AG04450 (cell line): Measurements from ENCODE around the gene PGBD2. TPM values are rescaled to one million over a fixed set of nuclear protein-coding genes. Genes with fewer than 3 reads are reported as not detected.

Experiments
- CTCF ChIA-PET: fragments of 300-600, 350-600 bp; formaldehyde crosslinking; extraction: SDS; loops from one replicate; lab custom pipeline; 2022; ENCODE audit warnings: antibody characterized with exemption, inconsistent platforms; lab: Charles Lee
- POLR2A ChIA-PET: fragments of 350-600 bp; formaldehyde crosslinking; extraction: SDS; loops from one replicate; lab custom pipeline; 2021; ENCODE audit warnings: antibody characterized with exemption, inconsistent platforms; lab: Yijun Ruan, JAX
- DNase-seq: peaks from one replicate; pipeline ENCODE4 v3.0.0-alpha.2; 2011; ENCODE audit warnings: low read depth, low spot score
- H3K27ac ChIP-seq: one replicate; pipeline ENCODE4 v1.5.1; 2012; ENCODE audit warnings: low read depth, low read length, control low read depth
- H3K27me3 ChIP-seq: one replicate; pipeline ENCODE4 v1.6.0; 2012; ENCODE audit warnings: low read length; ENCODE audit not compliant: control insufficient read depth, insufficient read depth
- H3K4me3 ChIP-seq: 2 replicates; pipeline ENCODE4 v1.5.1; 2011; ENCODE audit warnings: mild to moderate bottlenecking, low read depth, low read length, control low read depth
- H3K9me3 ChIP-seq: 2 replicates; pipeline ENCODE4 v1.5.1; 2012; ENCODE audit warnings: low read length; ENCODE audit not compliant: control insufficient read depth, insufficient read depth
- polyA plus RNA-seq: library from polyadenylated mRNA; depleted of rRNA; stranded (reverse); fragments of >200 nt; gene quantifications from 2 replicates; pipeline ENCODE4 v1.2.3, GENCODE V29; 2011
- TF ChIP-seq, protein P1 (sequence below): IDR thresholded peaks from 2 replicates; pipeline ENCODE4 v1.5.1; 2011; ENCODE audit warnings: low read depth, low read length, control low read depth, inconsistent platforms

The PGBD2 gene
- polyA plus RNA-seq, 1 experiment = 6.7 TPM

DNA sequence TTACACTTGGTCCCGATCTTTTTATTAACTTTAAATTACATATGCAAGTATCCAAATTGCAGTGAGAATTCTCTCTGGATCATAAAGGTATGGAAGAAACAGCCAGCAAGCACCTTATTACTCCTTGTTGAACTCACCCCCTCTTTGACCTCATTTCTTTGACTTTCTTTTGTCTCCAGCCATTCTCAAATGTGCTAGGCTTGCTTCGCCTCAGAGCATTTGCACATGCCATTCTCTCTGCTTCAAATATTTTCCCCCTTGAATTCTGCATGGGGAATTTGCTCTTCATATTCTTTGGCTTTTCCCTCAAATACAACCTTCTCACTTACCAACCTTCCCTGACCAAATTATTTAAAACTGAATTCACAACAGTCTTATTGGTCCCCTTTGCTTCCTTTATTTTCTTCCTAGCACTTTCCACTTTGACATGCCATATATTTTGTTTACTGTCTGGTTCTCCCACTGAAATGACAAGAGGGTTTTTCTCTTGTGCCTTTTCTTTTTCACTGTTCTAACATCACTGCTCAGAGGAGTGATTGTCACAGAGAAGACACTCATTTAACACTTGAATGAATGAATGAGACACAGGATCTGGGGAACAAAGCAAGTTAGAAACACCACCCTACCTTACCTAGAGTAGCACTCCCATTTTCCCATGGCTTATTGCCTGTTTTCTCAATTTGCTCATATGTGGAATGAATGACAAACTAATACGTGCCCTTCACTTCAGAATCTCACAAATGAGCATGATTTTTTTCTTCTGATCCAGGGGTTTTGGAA is 1.4 kb upstream of the PGBD2 start:
- ChIA-PET CTCF (no interaction called here), POLR2A (no interaction called here)
- H3K27ac ChIP-seq = no peak overlapping the region
- DNase-seq = no peak
- H3K9me3 ChIP-seq = no peaks in the 10 kb centered on the region
- H3K27me3 ChIP-seq = no peaks in the 10 kb centered on the region
- TF ChIP-seq, protein P1, sequence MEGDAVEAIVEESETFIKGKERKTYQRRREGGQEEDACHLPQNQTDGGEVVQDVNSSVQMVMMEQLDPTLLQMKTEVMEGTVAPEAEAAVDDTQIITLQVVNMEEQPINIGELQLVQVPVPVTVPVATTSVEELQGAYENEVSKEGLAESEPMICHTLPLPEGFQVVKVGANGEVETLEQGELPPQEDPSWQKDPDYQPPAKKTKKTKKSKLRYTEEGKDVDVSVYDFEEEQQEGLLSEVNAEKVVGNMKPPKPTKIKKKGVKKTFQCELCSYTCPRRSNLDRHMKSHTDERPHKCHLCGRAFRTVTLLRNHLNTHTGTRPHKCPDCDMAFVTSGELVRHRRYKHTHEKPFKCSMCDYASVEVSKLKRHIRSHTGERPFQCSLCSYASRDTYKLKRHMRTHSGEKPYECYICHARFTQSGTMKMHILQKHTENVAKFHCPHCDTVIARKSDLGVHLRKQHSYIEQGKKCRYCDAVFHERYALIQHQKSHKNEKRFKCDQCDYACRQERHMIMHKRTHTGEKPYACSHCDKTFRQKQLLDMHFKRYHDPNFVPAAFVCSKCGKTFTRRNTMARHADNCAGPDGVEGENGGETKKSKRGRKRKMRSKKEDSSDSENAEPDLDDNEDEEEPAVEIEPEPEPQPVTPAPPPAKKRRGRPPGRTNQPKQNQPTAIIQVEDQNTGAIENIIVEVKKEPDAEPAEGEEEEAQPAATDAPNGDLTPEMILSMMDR = no peak
- H3K4me3 ChIP-seq = no peak overlapping the region

DNA sequence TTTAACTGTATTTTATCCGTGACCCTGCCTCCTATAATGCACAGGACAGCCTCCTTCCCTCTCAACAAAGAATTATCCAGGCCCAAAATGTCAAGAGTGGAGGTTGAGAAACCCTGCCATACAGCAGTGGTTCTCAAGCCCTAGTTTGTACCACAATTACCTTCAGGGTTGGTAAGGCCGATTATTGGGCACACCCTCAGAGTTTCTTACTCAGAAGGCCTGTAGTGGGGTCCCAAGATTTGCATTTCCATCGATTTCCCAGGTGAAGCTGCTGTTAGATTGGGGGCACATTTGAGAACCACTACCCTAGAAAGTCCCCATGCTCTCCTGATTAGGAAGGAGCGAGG is 400 bp upstream of the PGBD2 start:
- TF ChIP-seq, protein P1 = no peak
- Histone ChIP-seq H3K9me3 (no peaks in the 10 kb centered on the region), H3K27me3 (no peaks in the 10 kb centered on the region), H3K27ac (peak overlapping the region; percentile 86), H3K4me3 (peak overlapping the region; percentile 93)
- ChIA-PET CTCF (no interaction called here), POLR2A (interaction anchor here (0.6 kb wide), 1 partner anchor 78 kb away, joined by 3 read pairs; no protein-coding TSS in a partner anchor)
- no peak for DNase-seq

DNA sequence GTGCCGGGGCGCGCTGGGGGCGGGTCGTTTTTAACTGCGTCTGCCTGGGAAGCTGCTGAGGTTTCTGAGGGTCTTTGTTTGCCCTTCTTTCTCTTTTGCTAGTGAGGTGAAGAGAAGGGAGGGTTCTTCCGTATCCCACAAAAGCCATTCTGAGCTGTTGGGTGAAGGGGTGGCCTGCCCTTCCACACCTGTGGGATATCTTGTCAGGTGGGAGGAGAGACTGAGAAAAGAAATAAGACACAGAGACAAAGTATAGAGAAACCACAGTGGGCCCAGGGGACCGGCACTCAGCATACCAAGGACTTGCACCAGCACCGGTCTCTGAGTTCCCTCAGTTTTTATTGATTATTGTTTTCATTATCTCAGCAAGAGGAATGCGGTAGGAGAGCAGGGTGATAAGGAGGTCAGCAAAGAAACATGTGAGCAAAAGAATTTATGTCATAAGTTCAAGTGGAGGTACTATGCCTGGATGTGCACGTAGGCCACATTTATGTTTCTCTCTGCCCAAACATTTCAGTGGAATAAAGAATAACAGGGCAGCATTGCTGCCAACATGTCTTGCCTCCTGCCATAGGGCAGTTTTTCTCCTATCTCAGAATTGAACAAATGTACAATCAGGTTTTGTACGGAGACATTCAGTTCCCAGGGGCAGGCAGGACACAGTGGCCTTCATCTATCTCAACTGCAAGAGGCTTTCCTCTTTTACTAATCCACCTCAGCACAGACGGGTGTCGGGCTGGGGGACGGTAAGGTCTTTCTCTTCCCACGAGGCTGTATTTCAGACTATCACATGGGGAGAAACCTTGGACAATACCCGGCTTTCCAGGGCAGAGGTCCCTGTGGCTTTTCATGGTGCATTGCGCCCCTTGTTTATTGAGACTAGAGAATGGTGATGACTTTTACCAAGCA is 972 bp downstream of the PGBD2 start:
- no peaks in the 10 kb centered on the region for H3K27me3 ChIP-seq
- ChIA-PET CTCF (interaction anchor here (0.5 to 0.8 kb wide), 17 partner anchors 8 to 1458 kb away, joined by 3 to 10 read pairs (median 4); no protein-coding TSS in a partner anchor), POLR2A (interaction anchor here (0.6 kb wide), 1 partner anchor 69 kb away, joined by 3 read pairs; the partner anchor contains the start of gene ZNF672)
- TF ChIP-seq, protein P1 = no peak
- H3K4me3 ChIP-seq = peak overlapping the region; percentile 83
- peak overlapping the region; percentile 95 for H3K27ac ChIP-seq
- DNase-seq = no peak
- no peaks in the 10 kb centered on the region for H3K9me3 ChIP-seq

DNA sequence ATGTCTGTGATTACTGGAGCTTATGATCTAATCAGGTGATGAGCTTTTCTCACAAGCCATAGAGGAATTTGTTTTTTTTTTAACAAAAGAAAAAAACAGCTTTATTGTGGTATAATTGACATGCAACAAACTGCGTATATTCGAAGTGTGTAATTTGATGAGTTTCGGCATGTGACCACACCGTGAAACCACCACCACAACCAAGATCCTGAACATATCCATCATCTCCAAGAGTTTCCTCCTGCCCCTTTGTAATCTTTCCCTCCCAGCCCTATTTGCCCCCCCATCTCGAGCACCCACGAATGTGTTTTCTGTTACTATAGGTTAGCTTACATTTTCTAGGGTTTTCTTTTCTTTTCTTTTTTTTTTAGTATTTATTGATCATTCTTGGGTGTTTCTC is 4.7 kb downstream of the PGBD2 start:
- DNase-seq = no peak
- CTCF ChIA-PET = no interaction called here
- TF ChIP-seq, protein P1 = no peak
- Histone ChIP-seq H3K9me3 (no peaks in the 10 kb centered on the region), H3K27me3 (no peaks in the 10 kb centered on the region), H3K27ac (no peak overlapping the region), H3K4me3 (no peak overlapping the region)
- POLR2A ChIA-PET = no interaction called here
